IPS-18a (cell line): ENCODE data around the gene BARX2.

ENCODE experiments used
- H3K27ac ChIP-seq: one replicate; pipeline ENCODE4 v1.5.1; 2013; ENCODE audit warnings: low read length
- H3K27me3 ChIP-seq: one replicate; pipeline ENCODE4 v1.6.1; 2013; ENCODE audit warnings: mild to moderate bottlenecking, low read length; ENCODE audit not compliant: control insufficient read depth, insufficient read depth
- H3K36me3 ChIP-seq: one replicate; pipeline ENCODE4 v1.6.1; 2013; ENCODE audit warnings: low read depth, low read length; ENCODE audit not compliant: control insufficient read depth
- H3K4me1 ChIP-seq: one replicate; pipeline ENCODE4 v1.6.1; 2013; ENCODE audit warnings: low read depth, low read length; ENCODE audit not compliant: control insufficient read depth
- H3K4me3 ChIP-seq: one replicate; pipeline ENCODE4 v1.5.1; 2013; ENCODE audit warnings: low read length
- H3K9ac ChIP-seq: one replicate; pipeline ENCODE4 v1.6.1; 2013; ENCODE audit warnings: mild to moderate bottlenecking, low read length, moderate library complexity
- H3K9me3 ChIP-seq: one replicate; pipeline ENCODE4 v1.6.1; 2013; ENCODE audit warnings: low read depth, low read length; ENCODE audit not compliant: control insufficient read depth

Gene BARX2

GRCh38 chr11:129354691-129355090 lies 21.0 kb upstream of the BARX2 start:
- Histone ChIP-seq H3K4me3 (no peak overlapping the region), H3K27me3 (no peaks in the 10 kb centered on the region), H3K9me3 (peaks cover 2% of the 10 kb centered on the region), H3K4me1 (no peaks in the 10 kb centered on the region), H3K36me3 (no peaks in the 10 kb centered on the region), H3K27ac (no peak overlapping the region), H3K9ac (no peak overlapping the region)

GRCh38 chr11:129359748-129360147 lies 15.9 kb upstream of the BARX2 start:
- no peak overlapping the region for H3K9ac ChIP-seq
- peaks cover 6% of the 10 kb centered on the region for H3K27me3 ChIP-seq
- no peak overlapping the region for H3K27ac ChIP-seq
- no peaks in the 10 kb centered on the region for H3K36me3 ChIP-seq
- H3K4me1 ChIP-seq: no peaks in the 10 kb centered on the region
- peaks cover 4% of the 10 kb centered on the region for H3K9me3 ChIP-seq
- no peak overlapping the region for H3K4me3 ChIP-seq

DNA sequence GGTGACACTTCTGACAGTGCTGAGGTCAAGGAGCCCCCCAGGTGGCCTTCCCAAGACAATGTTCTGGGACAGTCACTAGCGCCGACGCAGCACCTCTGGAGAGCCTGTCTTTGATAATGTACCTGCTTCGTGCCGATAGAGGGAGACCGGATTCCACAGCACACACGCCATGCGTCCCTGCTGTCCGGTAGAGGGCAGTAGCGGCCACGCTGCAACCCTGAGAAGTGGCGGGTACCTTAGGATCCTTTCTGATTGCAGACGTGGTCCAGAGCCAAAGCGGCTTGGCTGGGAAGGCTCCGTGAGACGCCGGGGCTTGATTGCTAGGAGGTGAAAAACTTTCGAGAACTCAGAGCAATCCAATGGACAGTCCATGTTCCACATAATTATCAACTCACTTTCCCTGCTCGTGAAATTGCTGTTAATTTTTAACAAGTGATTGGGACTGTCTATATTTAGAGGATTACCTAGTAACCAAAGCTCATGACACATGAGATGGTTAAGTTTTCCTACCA lies 11.4 kb upstream of the BARX2 start:
- peaks cover 43% of the 10 kb centered on the region for H3K27me3 ChIP-seq
- peaks cover 4% of the 10 kb centered on the region for H3K9me3 ChIP-seq
- no peak overlapping the region for H3K27ac ChIP-seq
- no peak overlapping the region for H3K4me3 ChIP-seq
- no peaks in the 10 kb centered on the region for H3K36me3 ChIP-seq
- no peaks in the 10 kb centered on the region for H3K4me1 ChIP-seq
- no peak overlapping the region for H3K9ac ChIP-seq

GRCh38 chr11:129365816-129366215 lies 9.8 kb upstream of the BARX2 start:
- H3K4me1 ChIP-seq: no peaks in the 10 kb centered on the region
- peaks cover 60% of the 10 kb centered on the region for H3K27me3 ChIP-seq
- no peaks in the 10 kb centered on the region for H3K36me3 ChIP-seq
- no peak overlapping the region for H3K9ac ChIP-seq
- no peaks in the 10 kb centered on the region for H3K9me3 ChIP-seq
- no peak overlapping the region for H3K27ac ChIP-seq
- no peak overlapping the region for H3K4me3 ChIP-seq

GRCh38 chr11:129366737-129367597 lies 8.7 kb upstream of the BARX2 start:
- H3K27ac ChIP-seq: no peak overlapping the region
- no peak overlapping the region for H3K9ac ChIP-seq
- no peaks in the 10 kb centered on the region for H3K4me1 ChIP-seq
- peaks cover 71% of the 10 kb centered on the region for H3K27me3 ChIP-seq
- H3K36me3 ChIP-seq: no peaks in the 10 kb centered on the region
- no peaks in the 10 kb centered on the region for H3K9me3 ChIP-seq
- no peak overlapping the region for H3K4me3 ChIP-seq

GRCh38 chr11:129368889-129369672 lies 6.6 kb upstream of the BARX2 start:
- Histone ChIP-seq H3K4me1 (no peaks in the 10 kb centered on the region), H3K36me3 (no peaks in the 10 kb centered on the region), H3K9ac (no peak overlapping the region), H3K27ac (no peak overlapping the region), H3K4me3 (no peak overlapping the region), H3K9me3 (no peaks in the 10 kb centered on the region), H3K27me3 (peaks cover 92% of the 10 kb centered on the region)

- Histone ChIP-seq H3K27ac (no peak overlapping the region), H3K9ac (no peak overlapping the region), H3K36me3 (no peaks in the 10 kb centered on the region), H3K9me3 (no peaks in the 10 kb centered on the region), H3K27me3 (peaks cover 99% of the 10 kb centered on the region), H3K4me1 (no peaks in the 10 kb centered on the region), H3K4me3 (no peak overlapping the region)
Observed at GRCh38 chr11:129370715-129371114, 4.9 kb upstream of the BARX2 start.

DNA sequence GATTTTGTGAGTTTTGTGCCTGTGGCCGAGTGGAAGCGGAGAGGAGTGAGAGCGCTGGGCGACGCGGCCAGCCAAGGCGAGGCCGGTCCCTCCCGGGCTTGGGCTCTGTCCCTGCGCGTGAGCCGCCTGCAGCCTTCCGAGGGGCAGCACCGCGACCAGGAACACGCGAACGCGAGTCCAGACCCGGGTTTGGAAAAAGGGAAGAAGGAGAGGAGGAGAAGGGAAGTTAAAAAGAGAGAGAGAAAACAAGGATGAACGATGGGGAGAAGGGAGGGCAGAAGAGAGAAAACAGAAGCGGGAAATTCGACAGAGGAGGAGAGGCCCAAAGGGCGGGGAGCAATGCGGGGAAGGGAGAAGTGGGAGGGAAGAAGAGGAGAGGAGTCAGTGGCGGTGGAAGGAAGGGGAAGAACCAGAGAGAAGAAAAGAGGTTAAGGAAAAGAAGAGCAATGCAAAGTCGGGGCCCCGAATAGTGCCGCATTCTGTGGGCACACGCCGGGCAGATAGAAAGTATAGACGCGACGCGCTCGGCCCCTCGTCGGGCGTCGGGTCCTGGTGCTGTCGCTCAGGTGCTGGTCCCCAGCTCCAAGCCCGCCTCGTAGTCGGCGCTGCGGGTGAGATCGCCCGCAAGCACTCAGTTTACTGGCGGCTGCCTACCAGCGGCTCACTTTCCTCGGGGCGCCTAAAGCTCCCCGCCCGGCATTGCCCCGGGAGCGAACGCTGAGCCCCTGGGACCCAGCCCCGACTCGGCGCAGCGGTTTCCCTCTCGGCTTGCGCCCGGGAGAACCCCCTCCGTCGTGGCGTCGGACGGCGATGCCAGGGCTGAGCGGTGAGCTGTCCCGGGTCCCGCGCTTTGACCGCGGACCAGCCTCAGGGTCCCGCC lies 2.8 kb upstream of the BARX2 start:
- H3K9me3 ChIP-seq: no peaks in the 10 kb centered on the region
- no peaks in the 10 kb centered on the region for H3K36me3 ChIP-seq
- H3K9ac ChIP-seq: no peak overlapping the region
- H3K4me1 ChIP-seq: peaks cover 6% of the 10 kb centered on the region
- no peak overlapping the region for H3K27ac ChIP-seq
- H3K4me3 ChIP-seq: peak overlapping the region; percentile 50
- peaks cover 98% of the 10 kb centered on the region for H3K27me3 ChIP-seq

DNA sequence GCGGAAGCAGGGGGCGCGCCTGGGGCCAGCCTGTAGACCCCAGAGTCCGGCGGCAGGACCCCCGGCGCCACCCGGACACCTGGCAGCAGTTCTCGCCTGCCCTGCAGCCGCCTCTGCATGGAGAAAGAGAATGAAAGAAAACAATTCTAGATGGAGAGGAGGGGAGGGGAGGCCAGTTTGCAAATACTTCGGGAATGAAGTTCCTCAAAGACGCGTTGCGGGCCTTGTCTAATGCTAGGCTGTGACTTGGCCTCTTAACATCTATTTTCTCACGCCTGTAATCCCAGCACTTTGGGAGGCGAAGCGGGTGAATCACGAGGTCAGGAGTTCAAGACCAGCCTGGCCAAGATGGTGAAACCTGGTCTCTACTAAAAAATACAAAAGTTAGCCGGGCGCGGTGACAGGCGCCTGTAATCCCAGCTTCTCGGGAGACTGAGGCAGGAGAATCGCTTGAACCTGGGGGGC lies 2.1 kb upstream of the BARX2 start:
- Histone ChIP-seq H3K4me1 (peaks cover 6% of the 10 kb centered on the region), H3K27me3 (peaks cover 98% of the 10 kb centered on the region), H3K4me3 (peak overlapping the region; percentile 50), H3K36me3 (no peaks in the 10 kb centered on the region), H3K9me3 (no peaks in the 10 kb centered on the region), H3K27ac (no peak overlapping the region), H3K9ac (no peak overlapping the region)

- peak overlapping the region; percentile 50 for H3K4me3 ChIP-seq
- no peaks in the 10 kb centered on the region for H3K9me3 ChIP-seq
- H3K27ac ChIP-seq: no peak overlapping the region
- H3K27me3 ChIP-seq: peaks cover 98% of the 10 kb centered on the region
- no peaks in the 10 kb centered on the region for H3K36me3 ChIP-seq
- H3K4me1 ChIP-seq: peaks cover 6% of the 10 kb centered on the region
- no peak overlapping the region for H3K9ac ChIP-seq
Observed at GRCh38 chr11:129374081-129374992, 1.3 kb upstream of the BARX2 start.
